Hippocampal formation (tissue), 2 donors: ENCODE results near the gene SF3A1.

ENCODE experiments used
- DNase-seq, 2 donors: peaks; one replicate each; lab custom pipeline; 2025; lab: John Stamatoyannopoulos, UW

SF3A1 gene

DNA sequence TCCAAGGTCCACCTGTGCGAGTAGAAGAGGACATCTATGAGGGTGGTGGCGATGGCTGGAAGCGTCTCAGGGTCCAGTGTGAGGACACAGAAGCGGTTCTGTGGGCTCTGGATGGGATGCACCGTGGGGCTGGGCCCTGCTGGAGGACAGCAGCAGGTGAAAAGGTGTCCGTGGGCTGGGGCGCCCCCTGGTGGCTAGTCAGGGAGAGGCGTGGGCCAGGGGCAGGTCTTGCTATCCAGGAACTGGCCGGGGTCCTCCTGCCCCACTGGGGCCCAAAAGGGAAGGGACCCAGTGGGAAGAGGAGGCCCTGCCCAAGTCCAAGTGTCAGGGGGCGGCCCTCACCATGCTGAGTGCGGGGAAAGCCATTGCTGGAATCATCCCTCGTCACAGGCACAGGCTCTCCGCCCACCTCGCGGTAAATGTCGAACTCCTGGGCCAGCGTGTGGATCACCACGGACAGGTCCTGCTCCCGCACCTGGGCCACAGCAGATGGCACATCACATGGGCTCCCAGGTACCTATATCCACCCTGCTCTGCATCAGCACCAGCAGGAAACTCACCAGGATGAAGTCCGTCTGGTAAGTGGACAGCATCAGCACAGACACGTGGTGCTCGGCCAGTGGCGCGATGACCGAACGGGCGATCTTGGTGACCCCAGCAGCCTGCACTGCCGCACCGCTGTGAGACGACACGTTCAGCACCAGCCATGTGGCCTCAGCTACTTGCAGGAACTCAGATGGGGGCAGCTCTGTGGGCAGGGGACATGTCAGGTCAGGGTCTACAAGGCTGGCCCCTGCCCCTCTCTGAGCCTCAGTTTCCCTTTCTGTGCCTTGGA, 69.7 kb downstream of the SF3A1 start:
- DNase-seq = peak in 1 of 2 donors; percentile 39

- no peak for DNase-seq
Observed at GRCh38 chr22:30286331-30286730, 70.4 kb downstream of the SF3A1 start.

GRCh38 chr22:30285846-30286200, 70.9 kb downstream of the SF3A1 start:
- DNase-seq = no peak

DNA sequence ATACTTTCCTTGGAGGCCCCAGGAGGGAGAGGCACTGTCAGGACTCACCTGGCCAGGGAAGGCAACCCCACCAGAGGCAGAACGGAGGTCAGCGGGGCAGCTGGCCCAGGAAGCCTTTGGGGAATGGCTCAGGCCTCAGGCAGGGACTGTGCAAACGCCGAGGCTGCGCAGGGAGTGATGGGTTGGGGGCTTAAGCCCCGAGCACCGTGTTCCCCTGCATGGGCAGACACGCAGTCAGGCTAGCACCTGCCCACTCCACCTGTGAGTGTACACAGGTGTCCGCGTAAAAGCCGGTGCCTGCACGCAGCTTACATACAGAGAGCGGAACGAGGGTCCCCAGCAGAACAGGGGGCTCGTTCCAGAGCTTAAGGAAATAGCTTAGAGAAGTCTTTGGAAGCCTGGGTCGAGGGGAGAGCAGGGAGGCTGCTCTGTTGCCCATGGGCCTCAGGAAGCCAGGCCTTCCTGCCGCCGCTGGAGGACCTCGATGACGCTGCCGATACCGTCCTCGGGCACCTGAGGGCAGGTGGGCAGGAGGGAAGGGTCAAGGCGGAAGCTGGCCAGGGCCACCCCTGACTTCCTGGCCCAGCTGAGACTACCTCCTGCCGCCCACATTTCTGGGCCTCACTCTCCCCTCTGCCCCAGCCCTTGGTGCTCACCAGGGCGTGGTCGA, 71.4 kb downstream of the SF3A1 start:
- DNase-seq = no peak

- DNase-seq = no peak
Observed at GRCh38 chr22:30284666-30285065, 72.0 kb downstream of the SF3A1 start.

GRCh38 chr22:30284172-30284571, 72.5 kb downstream of the SF3A1 start:
- DNase-seq = no peak

- no peak for DNase-seq
Observed at GRCh38 chr22:30283342-30283741, 73.4 kb downstream of the SF3A1 start.

GRCh38 chr22:30282616-30283046, 74.1 kb downstream of the SF3A1 start:
- DNase-seq = no peak
